Right lobe of liver (tissue), 6 donors: ENCODE results near the gene KRT39. TPM values are rescaled to one million over a fixed set of nuclear protein-coding genes. Genes with fewer than 3 reads are reported as not detected.

Source experiments
- ATAC-seq, 4 donors: fragments of 200-7000 bp; cut with Tn5 transposase; one replicate each; pipeline ENCODE4 v1.9.1; 2020; ENCODE audit warnings: mild to moderate bottlenecking in 4 of 4, moderate library complexity in 4 of 4
- DNase-seq, 3 donors: peaks; one replicate each; pipeline ENCODE4 v3.0.0-alpha.2; 2020
- H3K27ac ChIP-seq, 3 donors: fragments of 200-600 bp; one replicate each; pipeline ENCODE4 v1.8.0; 2022
- H3K27me3 ChIP-seq, 2 donors: fragments of 200-600 bp; one replicate each; pipeline ENCODE4 v1.8.0; 2022
- H3K36me3 ChIP-seq, 4 donors: fragments of 200-600 bp; sonication (generic) in 1 of 4; one replicate each; pipeline versions ENCODE4 v1.5.1 to v1.8.0; 2017 to 2022; ENCODE audit warnings: control low read depth in 1 of 4
- H3K4me1 ChIP-seq, 4 donors: fragments of 200-600 bp; sonication (generic) in 1 of 4; one replicate each; pipeline versions ENCODE4 v1.5.1 to v1.8.0; 2017 to 2022; ENCODE audit warnings: control low read depth in 1 of 4
- H3K4me3 ChIP-seq, 3 donors: fragments of 200-600 bp; one replicate each; pipeline ENCODE4 v1.8.0; 2022
- H3K9me3 ChIP-seq, 4 donors: fragments of 200-600 bp; sonication (generic) in 1 of 4; one replicate each; pipeline versions ENCODE4 v1.5.1 to v1.8.0; 2017 to 2022; ENCODE audit warnings: control low read depth in 1 of 4
- CTCF ChIP-seq, 4 donors: fragments of 200-600 bp in 3 of 4; fragments of 450-650 bp in 1 of 4; IDR thresholded peaks; one replicate each; pipeline versions ENCODE4 v1.5.1 to v1.8.0; 2016 to 2022; ENCODE audit warnings: antibody characterized with exemption in 4 of 4, mild to moderate bottlenecking in 2 of 4
- POLR2A ChIP-seq: fragments of 450-650 bp; IDR thresholded peaks from one replicate; pipeline ENCODE4 v1.6.1; 2017; ENCODE audit warnings: antibody characterized with exemption, mild to moderate bottlenecking
- WGBS: methylation state at CpG from one replicate; pipeline ENCODE4 v1.1.6; 2018; ENCODE audit warnings: low coverage, low lambda C conversion rate; ENCODE audit not compliant: insufficient coverage; ENCODE audit errors: missing lambda C conversion rate; 5-methylcytosine and 5-hydroxymethylcytosine counted together
- intact Hi-C, 2 donors: fragments of 100-400 bp; cut with DNase I; formaldehyde crosslinking; loops; one replicate each; pipeline versions ENCODE4 v1.11.2 to v1.14.1; 2022
- total RNA-seq, 6 experiments: library from RNA; depleted of rRNA in 2 of 6; stranded (reverse); fragments of >200 nt in 2 of 6; fragmentation: NEBNext Ultra II Directional in 3 of 6; extraction: Animal tissue kit (Norgen Biotek cat#: 25700) in 3 of 6; gene quantifications; one replicate each; pipeline versions ENCODE4 v1.1.0 to v1.2.4, GENCODE V29; 2016 to 2023
- donor health status: DM: no; HTN: yes; CAD: no.
- donor health status: DM: no; HTN: no; CAD: no.
- donor health status: DM: no; HTN: no; CAD: no.
- donor health status: DM: no; HTN: yes; CAD: no.
- donor health status: DM: no; HTN: yes; CAD: no.

The KRT39 gene
- total RNA-seq, 6 experiments from 2014 or later, result not detected

GRCh38 chr17:40980117-40980516 lies 13.4 kb upstream of the KRT39 start:
- H3K4me3 ChIP-seq, result no peak overlapping the region
- intact Hi-C loops, result no loop called here
- H3K36me3 ChIP-seq, result no peaks in the 10 kb centered on the region
- no peaks in the 10 kb centered on the region for H3K4me1 ChIP-seq
- ATAC-seq (no peak), DNase-seq (no peak)
- no peaks in the 10 kb centered on the region for H3K27me3 ChIP-seq
- TF ChIP-seq POLR2A, result no peak
- no peak for TF ChIP-seq CTCF (IDR thresholded peaks at IDR 0.05)
- no peak overlapping the region for H3K27ac ChIP-seq
- 79% methylated on average over 3 of the region's 3 CpGs for WGBS
- H3K9me3 ChIP-seq, result no peaks in the 10 kb centered on the region

GRCh38 chr17:40978575-40979151 lies 11.9 kb upstream of the KRT39 start:
- Histone ChIP-seq H3K27ac (no peak overlapping the region), H3K4me1 (no peaks in the 10 kb centered on the region), H3K27me3 (no peaks in the 10 kb centered on the region), H3K36me3 (no peaks in the 10 kb centered on the region), H3K4me3 (no peak overlapping the region), H3K9me3 (no peaks in the 10 kb centered on the region)
- DNase-seq (no peak), ATAC-seq (no peak)
- TF ChIP-seq POLR2A, result no peak
- no peak for TF ChIP-seq CTCF (IDR thresholded peaks at IDR 0.05)
- intact Hi-C loops, result no loop called here
- WGBS, result 77% methylated on average over 12 of the region's 13 CpGs

GRCh38 chr17:40975516-40975915 lies 8.8 kb upstream of the KRT39 start:
- DNase-seq (no peak), ATAC-seq (no peak)
- Histone ChIP-seq H3K36me3 (no peaks in the 10 kb centered on the region), H3K27ac (no peak overlapping the region), H3K4me3 (no peak overlapping the region), H3K4me1 (no peaks in the 10 kb centered on the region), H3K9me3 (no peaks in the 10 kb centered on the region), H3K27me3 (no peaks in the 10 kb centered on the region)
- no peak for TF ChIP-seq CTCF (IDR thresholded peaks at IDR 0.05)
- TF ChIP-seq POLR2A, result no peak
- intact Hi-C loops, result no loop called here

GRCh38 chr17:40974366-40974765 lies 7.6 kb upstream of the KRT39 start:
- no peaks in the 10 kb centered on the region for H3K36me3 ChIP-seq
- WGBS, result 79% methylated on average over 3 of the region's 3 CpGs
- no peaks in the 10 kb centered on the region for H3K9me3 ChIP-seq
- intact Hi-C loops, result no loop called here
- H3K4me3 ChIP-seq, result no peak overlapping the region
- no peak for ATAC-seq
- H3K4me1 ChIP-seq, result no peaks in the 10 kb centered on the region
- TF ChIP-seq POLR2A, result no peak
- TF ChIP-seq CTCF (IDR thresholded peaks at IDR 0.05), result no peak
- H3K27ac ChIP-seq, result no peak overlapping the region
- no peaks in the 10 kb centered on the region for H3K27me3 ChIP-seq
- no peak for DNase-seq

GRCh38 chr17:40967582-40967981 lies 834 bp upstream of the KRT39 start:
- no peak for DNase-seq
- no peak for ATAC-seq
- no peaks in the 10 kb centered on the region for H3K27me3 ChIP-seq
- no peaks in the 10 kb centered on the region for H3K36me3 ChIP-seq
- TF ChIP-seq CTCF (IDR thresholded peaks at IDR 0.05) (no peak), POLR2A (no peak)
- H3K9me3 ChIP-seq, result no peaks in the 10 kb centered on the region
- 100% methylated on average over 1 of the region's 1 CpG for WGBS
- intact Hi-C loops, result no loop called here
- no peak overlapping the region for H3K4me3 ChIP-seq
- H3K27ac ChIP-seq, result no peak overlapping the region
- no peaks in the 10 kb centered on the region for H3K4me1 ChIP-seq
